ENCODE results near the gene TCL1B. TPM values are rescaled to one million over a fixed set of nuclear protein-coding genes. Genes with fewer than 3 reads are reported as not detected.
"Not testable (repeated sequence)": the region's sequence is repeated elsewhere in the genome, so short reads cannot be mapped to it uniquely, and the experiment has no call there.

TCL1B gene, protein sequence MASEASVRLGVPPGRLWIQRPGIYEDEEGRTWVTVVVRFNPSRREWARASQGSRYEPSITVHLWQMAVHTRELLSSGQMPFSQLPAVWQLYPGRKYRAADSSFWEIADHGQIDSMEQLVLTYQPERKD
- total RNA-seq (2014; rRNA removed; shearing (Covaris generic)): not detected in 2 replicates

DNA sequence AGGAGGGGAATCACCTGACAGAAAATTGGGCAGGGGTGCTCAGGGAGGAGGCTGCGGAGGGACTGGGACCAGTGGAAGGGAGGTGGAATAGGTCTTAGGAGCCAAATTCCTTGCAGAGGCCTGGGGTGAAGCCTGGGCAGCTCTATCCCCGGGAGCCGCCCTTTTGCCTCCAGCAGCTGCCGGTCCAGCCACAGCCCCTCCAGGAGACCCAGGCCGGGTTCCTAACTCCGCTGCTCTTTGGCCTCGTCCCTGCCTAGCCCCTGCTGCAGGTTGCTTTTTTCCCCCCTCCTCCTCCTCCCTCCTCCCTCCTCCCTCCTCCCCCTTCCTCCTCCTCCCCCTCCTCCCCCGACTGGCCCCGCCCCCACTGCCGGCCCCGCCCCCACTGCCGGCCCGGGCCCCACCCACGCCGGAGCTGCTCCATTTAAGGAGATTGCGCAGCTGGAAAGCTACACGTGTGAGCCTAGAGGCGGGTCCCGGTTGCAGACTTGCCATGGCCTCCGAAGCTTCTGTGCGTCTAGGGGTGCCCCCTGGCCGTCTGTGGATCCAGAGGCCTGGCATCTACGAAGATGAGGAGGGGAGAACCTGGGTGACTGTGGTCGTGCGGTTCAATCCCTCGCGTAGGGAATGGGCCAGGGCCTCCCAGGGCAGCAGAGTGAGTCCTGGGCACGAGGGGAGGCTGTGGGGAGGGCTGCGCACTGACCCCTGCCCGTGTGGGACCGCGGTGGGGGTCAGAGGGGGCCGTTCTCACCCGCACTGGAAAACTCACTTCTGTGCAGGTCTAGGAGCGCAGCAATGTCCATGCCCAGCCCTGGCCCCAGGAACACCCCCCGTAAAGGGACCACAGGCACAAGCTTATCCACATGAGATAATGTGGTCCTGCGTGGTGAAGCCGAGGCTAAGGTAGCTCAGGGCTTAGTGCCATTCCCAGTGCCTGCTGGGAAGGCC is at the start of gene TCL1B:
Gene TCL1B (plus strand): TSS at position 449 of the 945 bp plus-strand sequence. CDS start 42 bp downstream, at position 491.
- no peak for DNase-seq (ENCODE audit: low spot score)

DNA sequence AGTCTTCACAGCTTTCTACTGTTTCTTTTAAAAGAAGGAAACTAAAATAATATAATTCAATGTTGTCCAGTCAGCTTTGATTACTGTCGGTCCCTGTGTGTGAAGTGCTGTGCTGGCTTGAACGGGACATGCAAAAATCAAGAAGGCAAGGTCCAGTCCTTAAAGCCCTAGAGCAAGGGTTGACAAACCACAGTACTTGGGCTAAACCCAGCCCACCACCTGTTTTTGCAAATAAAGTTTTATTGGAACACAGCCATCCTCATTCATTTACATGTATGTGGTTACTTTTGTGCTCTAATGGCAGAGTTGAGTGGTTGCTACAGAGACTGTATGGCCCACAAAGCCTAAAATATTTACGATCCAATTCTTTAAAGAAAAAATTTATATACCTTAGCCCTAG is 41.2 kb upstream of the TCL1B start:
- DNase-seq (ENCODE audit: low spot score): no peak

DNA sequence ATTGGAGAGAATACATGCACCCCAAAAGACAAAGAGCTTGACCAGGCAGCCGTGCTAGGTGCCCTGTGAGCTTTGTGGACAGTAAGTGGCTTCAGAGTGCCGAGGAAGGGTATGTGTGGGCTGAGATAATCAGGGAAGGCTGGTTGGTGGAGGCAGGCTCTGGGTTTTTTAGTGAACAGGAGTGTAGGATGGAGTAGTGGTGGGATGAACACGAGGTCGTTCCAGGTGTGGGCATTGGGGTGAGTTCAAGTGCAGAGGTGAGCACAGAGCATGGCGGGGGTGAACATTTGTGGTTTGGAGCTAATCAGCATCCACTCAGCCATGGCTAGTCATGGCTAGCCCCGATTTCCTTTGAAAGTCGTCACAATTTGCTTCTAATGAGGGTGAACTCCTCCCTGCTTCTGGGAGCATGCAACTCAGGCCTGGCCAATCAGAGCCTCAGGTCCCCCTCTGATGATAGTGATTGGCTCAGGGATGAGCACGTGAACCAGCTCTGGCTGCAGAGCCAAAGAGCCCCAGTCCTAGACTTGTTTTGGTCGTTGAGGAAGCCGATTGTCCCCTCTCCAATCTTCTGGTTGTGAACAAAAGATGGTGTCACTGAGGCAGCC is 40.7 kb upstream of the TCL1B start:
- no peak for DNase-seq (ENCODE audit: low spot score)

DNA sequence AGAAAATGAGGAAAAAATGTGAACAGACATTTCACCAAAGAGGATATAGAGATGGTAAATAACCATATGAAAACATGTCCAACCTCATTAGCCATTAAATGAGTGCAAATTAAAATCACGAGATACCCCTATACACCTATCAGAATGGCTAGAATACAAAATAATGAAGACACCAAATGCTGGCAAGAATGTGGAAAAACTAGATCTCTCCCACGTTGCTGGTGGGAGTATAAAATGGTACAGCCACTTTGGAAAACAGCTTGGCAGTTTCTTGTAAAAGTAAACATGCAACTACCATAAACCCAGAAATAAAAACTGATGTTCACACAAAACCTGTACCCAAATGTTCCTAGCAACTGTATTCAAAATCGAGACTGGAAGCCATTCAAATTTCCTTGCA is 38.3 kb upstream of the TCL1B start:
- DNase-seq (ENCODE audit: low spot score): no peak

DNA sequence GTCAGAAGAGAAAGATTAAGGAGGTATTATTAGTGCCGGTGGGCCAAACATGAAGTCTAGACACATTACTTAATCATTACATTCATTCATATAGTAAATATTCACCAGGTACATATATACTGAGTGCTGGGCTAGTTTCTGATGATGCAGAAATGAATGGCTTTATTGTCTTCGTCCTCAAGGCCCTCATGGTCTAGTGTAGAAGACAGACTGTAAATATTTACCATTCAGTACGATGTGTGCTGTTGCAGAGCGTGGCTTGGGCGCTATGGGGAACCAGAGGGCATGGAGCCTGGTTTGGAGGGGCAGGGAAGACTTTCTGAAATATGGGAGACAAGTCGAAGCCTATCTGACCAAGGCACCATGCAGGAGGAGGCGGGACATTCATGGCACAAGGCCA is 37.0 kb upstream of the TCL1B start:
- no peak for DNase-seq (ENCODE audit: low spot score)

DNA sequence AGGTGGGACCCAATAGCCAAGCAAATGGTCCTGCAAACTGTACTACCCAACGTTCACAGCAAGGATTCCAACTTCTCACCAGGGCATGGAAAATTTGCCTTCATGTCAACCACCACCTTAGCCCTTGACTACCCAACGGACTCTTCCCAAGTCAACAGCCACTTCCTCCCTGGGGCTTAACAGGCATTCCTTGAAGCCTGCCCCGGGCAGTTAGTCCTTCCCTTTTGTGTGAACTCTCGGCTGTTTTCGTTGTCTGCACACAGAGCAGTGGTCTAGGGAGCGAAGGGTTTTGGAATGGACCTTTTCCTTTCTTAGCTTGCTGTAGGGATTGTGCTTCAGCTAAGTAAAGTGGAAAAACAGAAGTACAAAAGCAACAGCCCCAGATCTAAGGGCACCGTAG is 35.2 kb upstream of the TCL1B start:
- no peak for DNase-seq (ENCODE audit: low spot score)

DNA sequence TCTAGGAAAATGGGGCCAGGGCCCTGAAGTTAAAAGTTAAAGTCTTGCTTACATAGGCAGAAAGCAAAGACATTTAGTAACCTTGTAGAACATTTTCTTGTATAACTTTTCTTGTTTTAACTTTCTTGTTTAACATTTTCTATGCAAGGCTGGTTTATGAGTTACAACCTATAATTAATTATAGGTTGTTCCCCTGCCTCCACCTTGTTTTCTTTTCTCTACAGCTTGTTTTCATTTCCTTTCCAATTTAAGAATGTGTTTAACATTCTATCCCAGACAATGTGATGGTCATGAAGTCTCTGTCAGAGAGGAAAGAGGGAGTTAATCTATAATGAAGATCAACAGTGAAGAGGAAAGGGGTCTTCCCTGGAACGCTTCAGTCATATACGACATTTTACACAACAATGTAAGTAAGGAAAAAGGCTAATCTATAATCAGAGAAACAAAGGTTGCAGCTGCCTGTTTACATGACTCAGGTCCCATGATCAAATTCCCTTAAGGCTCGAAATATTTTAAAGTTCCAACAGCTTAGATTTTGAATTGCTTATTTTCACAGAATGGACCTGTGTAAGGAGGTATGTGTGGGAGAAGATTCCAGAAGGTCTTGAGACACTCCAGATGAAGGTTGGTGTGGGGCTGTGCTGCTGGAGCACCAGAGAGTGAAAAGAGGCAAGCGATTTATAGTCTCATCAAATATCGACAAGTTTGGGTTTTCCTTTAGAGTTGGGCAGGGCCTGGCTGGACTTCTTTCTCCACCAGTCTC is 34.2 kb upstream of the TCL1B start:
- no peak for DNase-seq (ENCODE audit: low spot score)

DNA sequence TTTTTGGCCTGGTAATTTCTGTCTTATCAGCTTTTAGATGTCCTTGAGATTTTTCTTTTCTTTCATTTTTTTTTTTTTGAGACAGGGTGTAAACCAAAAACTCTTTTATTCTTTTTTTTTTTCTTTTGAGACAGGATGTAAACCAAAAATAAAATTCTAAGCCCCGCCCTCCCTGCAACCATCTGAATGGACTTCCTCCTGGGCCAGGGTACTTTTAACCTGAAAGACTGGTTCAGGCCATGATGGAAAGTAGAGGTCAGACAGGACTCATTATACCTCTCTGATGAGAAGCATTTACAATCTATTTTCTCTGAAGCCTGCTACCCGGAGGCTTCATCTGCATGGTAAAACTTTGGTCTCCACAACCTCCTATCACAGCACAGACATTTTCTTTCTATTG is 33.5 kb upstream of the TCL1B start:
- no peak for DNase-seq (ENCODE audit: low spot score)

DNA sequence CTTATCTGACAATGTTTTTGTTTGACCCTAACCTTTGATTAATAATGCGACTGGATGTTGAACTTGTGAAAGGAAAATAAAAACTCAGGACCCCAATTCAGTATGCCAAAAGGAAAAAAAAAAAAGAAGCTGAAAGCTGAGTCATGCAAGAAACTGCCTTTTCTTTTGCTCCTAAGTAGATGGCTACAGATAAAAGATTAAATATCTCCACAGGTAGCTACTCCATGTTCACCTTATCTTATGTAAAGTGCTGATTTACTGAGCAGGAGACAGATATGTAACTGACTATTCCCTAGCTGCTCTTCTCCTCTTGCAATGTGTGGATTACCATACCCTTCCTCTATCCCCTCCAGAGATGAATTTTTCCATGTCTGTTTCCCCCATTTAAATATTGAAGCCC is 30.8 kb upstream of the TCL1B start:
- DNase-seq (ENCODE audit: low spot score): no peak

DNA sequence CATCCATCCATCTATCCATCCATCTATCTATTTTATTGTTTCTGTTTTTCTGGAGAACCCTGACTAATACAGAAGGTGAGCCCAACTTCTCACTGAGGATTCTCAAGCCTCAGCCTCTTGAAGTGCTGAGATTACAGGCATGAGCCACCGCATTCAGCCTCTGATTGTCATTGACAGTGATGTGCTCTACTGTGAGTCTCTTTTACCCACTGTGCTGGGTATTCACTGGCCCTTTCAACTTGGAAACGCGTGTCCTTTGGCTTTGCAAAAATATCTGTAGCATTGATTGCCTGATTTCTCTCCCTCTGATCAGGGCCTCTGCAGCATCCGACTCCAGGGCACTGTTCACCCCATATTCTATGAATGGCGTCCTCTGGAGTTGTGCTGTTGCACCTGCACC is 29.6 kb upstream of the TCL1B start:
- DNase-seq (ENCODE audit: low spot score): no peak

DNA sequence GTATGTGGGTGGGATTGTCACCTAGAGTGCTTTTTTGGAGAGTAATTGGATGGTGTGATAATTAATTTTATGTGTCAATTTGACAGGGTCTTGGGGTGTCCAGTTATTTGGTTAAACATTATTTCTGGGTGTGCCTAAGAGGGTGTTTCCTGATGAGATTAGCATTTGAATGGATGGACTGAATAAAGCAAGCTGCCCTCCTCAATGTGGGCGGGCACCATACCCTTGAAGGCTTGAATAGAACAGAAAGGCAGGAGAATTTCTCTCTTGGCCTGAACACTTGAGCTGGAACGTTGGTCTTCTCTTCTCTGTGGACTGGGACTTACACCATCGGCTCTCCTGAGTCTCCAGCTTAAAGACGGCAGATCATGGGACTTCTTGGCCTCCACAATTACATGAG is 28.8 kb upstream of the TCL1B start:
- DNase-seq (ENCODE audit: low spot score): no peak

DNA sequence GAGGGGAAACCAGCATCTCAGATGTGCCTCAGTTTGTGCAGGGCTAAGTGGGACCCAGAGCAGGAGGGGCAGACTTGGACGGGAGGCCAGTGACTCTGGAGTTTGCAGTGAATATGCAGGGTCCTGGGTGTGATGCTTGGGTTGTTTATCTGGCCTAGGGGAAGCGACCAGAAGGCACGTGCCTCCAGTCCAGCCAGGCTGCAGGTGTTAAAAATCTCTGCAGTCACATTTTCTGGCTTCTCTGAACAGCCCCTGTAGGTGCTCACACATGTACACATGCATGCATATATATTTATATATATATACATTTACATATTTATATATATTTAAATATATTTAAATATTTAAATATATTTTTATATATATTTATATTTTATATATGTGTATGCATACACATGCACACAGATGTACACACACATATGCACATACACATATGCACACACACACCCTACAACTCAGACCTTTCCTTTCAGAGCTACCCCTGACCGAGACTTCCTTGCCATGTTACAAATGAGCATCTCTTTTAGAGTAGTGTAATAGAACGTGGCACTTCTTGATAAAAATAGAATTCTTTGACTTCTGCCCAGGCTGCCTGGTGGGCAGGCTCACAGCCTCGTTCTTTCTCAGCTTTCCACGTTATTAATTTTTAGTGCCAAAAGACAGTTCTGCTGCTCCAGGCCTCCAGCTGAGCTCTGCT is 26.8 kb upstream of the TCL1B start:
- DNase-seq (ENCODE audit: low spot score): no peak

DNA sequence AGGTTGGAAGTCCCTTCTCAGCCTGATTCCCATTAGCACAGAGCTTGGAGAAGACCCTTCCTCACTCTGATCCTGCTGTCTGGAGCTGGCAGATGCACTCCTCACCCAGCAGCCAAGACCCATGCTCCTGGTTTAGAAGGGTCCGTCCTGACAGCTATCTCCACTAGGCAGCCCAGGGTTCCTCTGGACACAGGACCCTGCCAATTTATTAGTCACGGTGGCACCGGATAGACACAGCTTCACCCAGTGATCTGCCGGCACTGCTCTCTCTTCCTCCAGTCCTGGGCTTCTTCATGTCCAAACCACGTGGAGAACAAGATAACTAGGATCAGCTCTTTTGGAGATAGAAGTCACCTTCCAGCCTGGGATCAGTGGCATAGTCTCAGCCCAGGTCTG is 26.2 kb upstream of the TCL1B start:
- DNase-seq (ENCODE audit: low spot score): no peak

DNA sequence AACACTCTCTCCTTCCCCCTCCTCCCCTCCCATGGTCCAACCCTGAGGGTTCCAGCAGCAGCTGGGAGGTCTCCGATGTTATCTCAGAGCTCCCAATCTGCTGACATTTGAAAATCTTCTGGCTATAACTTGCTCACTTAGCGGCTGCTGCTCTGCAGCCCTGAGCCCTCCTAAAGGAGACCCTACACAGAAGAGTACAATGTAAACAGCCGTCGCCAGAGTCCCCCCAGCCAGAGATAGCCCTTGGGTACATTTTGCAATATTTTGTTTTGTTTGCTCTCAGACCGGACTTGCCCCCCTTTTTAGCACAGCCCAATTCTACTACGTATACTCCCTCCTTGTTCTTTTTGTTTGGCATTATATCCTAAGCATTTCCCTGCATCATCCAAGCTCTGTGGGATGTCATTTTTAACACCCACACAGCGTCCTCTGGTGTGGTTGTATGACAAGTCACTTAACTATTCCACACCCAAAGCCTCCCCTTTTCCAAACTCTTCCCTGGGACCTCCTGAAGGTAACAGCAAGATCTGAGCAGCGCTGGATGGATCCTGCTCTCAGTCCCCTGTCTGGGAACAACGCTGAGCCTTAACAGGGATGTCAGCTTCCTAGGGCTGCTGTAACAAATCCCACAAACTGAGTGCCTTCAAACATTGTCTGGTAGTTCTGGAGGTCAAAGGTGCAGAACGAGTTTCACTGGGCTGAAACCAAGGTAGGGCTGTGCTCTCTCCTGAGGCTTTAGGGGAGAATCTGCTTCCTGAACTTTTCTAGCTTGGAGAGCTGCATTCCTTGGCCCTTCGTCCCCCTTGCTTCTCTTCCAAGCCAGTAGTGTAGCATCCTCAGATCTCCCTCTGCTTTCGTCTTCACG is 25.3 kb upstream of the TCL1B start:
- DNase-seq (ENCODE audit: low spot score): no peak

DNA sequence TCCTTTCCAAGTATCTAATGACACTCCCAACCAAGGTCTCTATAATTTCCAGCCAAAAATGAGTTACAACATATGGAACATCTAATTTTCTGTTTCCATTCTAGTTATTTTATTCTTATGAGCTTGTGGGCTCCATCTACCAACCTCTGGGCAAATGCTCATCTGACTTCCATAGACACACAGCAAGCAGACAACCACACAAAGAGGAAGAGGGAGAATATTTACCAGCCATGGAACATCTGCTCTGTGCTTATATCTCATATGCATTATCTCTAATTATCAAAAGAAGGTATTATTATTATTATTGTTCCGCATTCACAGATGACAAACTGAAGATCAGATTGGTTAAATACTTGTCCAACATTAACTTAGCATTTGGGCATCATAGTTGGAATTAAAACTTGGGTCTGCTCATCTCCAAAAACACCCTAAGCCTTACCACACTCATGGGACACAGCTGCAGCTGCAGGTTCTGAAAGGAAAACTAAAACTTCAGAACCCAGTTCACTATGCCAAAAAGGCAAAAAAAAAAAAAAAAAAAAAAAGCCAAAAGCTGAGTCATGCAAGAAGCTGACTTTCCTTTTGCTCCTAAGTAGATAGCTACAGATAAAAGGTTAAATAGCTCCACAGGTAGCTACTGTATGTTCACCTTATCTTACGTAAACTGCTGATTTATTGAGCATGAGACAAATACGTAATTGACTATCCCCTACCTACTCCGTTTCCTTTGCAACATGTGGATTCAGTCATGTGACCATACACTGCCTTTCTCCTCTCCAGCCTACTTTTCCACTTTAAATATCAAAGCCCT is 23.6 kb upstream of the TCL1B start:
- no peak for DNase-seq (ENCODE audit: low spot score)

DNA sequence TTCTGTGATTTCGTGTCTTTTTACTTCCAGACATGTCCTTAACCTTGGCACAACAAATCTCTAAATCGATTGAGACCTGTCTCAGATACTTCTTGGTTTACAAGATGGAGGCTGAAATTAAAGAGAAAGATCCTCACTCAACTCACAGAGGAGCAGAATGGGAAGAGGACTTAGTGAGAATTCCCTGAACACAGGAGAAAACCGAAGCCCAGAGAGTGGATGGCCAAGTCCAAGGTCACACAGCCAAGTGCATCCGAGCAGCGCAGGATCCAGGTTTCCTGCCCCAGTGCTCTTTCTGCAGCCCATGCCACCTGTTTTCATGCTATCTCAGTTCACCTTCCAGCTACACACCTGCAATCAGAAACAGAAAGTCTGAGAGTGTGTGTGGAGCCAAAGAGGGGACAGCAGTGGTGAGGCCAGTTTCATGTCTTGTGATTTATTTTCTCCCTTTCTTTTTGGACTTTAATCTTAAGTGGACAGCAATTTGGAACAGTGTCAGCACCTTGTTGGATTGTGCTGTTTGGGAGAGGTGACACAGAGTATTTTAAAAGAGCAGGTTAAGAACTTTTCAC is 22.9 kb upstream of the TCL1B start:
- no peak for DNase-seq (ENCODE audit: low spot score)

DNA sequence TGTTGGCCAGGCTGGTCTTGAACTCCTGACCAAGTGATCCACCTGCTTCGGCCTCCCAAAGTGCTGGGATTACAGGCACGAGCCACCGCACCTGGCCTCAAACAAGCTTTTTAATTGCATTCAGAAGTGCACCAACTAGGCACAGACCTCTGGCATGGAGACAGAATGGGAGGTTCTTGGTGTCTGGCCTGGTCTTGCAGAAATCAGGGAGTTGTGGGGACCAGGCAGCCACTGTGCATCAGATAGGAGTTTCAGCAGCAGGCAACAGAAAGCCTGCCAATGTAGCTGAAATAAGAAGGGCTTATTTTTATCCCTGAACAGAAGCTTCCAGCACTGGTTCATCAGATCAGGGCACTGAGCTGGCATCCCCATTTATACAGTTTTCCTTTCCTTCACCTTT is 22.2 kb upstream of the TCL1B start:
- no peak for DNase-seq (ENCODE audit: low spot score)

DNA sequence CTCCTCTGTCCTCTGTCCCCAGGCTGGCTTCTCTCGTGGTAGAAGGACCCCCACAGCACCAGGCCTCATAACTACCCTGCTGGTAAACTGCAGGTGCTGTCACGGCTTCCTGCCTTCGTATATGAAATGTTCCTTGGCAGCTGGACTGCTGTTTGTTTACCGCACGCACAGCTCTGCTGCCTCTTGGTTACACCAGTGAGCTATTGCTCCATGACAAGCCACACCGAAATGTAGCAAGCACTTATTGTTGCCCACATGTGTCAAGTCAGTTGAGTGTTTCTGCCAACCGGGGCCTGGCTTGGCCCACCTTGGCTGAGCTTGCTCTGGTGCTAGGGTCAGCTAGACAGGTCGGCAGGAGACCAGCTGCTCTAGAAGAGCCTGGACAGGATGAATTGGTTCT is 21.7 kb upstream of the TCL1B start:
- no peak for DNase-seq (ENCODE audit: low spot score)

DNA sequence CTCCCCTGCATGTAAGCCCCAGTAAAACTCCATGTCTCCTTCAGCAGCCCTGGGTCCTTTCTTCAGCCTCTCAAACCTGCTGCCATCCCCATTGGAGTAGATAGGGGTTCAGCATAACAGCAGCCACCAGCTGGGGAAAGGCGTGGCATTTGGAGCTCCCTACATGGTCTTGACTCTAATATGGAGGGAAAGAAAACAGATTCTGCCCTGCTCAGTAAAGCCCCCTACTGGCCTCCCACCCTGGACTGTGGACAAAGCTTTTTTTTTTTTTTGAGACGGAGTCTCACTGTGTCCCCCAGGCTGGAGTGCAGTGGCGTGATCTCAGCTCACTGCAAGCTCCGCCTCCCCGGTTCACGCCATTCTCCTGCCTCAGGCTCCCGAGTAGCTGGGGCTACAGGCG is 20.7 kb upstream of the TCL1B start:
- DNase-seq (ENCODE audit: low spot score): not testable (repeated sequence)

Measured in H4 (cell line).